HepG2 (cell line): ENCODE results near the gene NFYB. TPM values are rescaled to one million over a fixed set of nuclear protein-coding genes. Genes with fewer than 3 reads are reported as not detected.

Experiments
- ATF7 ChIP-seq, 2 experiments: fragments of 450-650 bp in 1 of 2; sonication (generic) in 1 of 2; formaldehyde crosslinking in 1 of 2; IDR thresholded peaks; 2 replicates each; pipeline versions ENCODE4 v1.4.0 to v1.6.1; 2016 to 2020; ENCODE audit warnings: antibody characterized with exemption in 1 of 2, mild to moderate bottlenecking in 1 of 2, missing genetic modification reagents in 1 of 2
- BCL6 ChIP-seq: IDR thresholded peaks from 2 replicates; pipeline ENCODE4 v1.6.1; 2016; ENCODE audit warnings: missing genetic modification reagents, missing compliant biosample characterization
- CEBPG ChIP-seq: IDR thresholded peaks from 2 replicates; pipeline ENCODE4 v1.6.1; 2016
- NR2F1 ChIP-seq, 2 experiments: fragments of 450-650 bp in 1 of 2; formaldehyde crosslinking in 1 of 2; IDR thresholded peaks; 2 replicates each; pipeline versions ENCODE4 v1.5.0 to v1.6.1; 2016 to 2020; ENCODE audit warnings: mild to moderate bottlenecking in 1 of 2, missing compliant biosample characterization in 1 of 2, missing genetic modification reagents in 1 of 2, moderate library complexity in 1 of 2
- NR2F6 ChIP-seq, 2 experiments: IDR thresholded peaks; 2 replicates each; pipeline ENCODE4 v1.6.1; 2016; ENCODE audit warnings: antibody characterized with exemption in 1 of 2, mild to moderate bottlenecking in 1 of 2
- ONECUT2 ChIP-seq: sonication (generic); formaldehyde crosslinking; IDR thresholded peaks from 2 replicates; pipeline ENCODE4 v1.4.0; 2020; ENCODE audit warnings: missing genetic modification reagents
- RFX3 ChIP-seq: IDR thresholded peaks from 2 replicates; pipeline ENCODE4 v1.6.1; 2016; ENCODE audit warnings: missing biosample characterization, missing genetic modification reagents
- SMAD1 ChIP-seq: sonication (generic); formaldehyde crosslinking; IDR thresholded peaks from 2 replicates; pipeline ENCODE4 v1.4.0; 2020; ENCODE audit warnings: missing genetic modification reagents, low read depth, mild to moderate bottlenecking, borderline replicate concordance
- SP4 ChIP-seq: sonication (generic); formaldehyde crosslinking; IDR thresholded peaks from 2 replicates; pipeline ENCODE4 v1.8.1; 2023; ENCODE audit warnings: mild to moderate bottlenecking, missing genetic modification reagents
- SP5 ChIP-seq: IDR thresholded peaks from 2 replicates; pipeline ENCODE4 v1.6.1; 2016; ENCODE audit warnings: low read depth, borderline replicate concordance
- SPEN ChIP-seq: sonication (generic); formaldehyde crosslinking; IDR thresholded peaks from 2 replicates; pipeline ENCODE4 v1.5.1; 2020; ENCODE audit warnings: low read depth, mild to moderate bottlenecking, missing genetic modification reagents
- SRSF1 ChIP-seq: fragments of 200-400 bp; formaldehyde crosslinking; optimal IDR thresholded peaks from 2 replicates; pipeline ENCODE3; 2017; ENCODE audit warnings: mild to moderate bottlenecking, low read depth, low read length, moderate library complexity
- ZNF282 ChIP-seq: fragments of 450-650 bp; IDR thresholded peaks from 2 replicates; pipeline ENCODE4 v1.6.1; 2018; ENCODE audit not compliant: partially characterized antibody
- polyA plus RNA-seq, 8 experiments: library from polyadenylated mRNA; depleted of rRNA in 3 of 8; stranded (reverse) in 7 of 8; unstranded in 1 of 8; fragments of >200 nt; fragmentation: Illumina TruSeq in 4 of 8; extraction: Trizol in 4 of 8; gene quantifications; 2 replicates each; pipeline versions ENCODE4 v1.2.1 to v1.2.3, GENCODE V29; 2011 to 2016; ENCODE audit warnings: low read depth in 4 of 8, missing spikeins in 1 of 8, mixed read lengths in 1 of 8; ENCODE audit not compliant: insufficient read depth in 1 of 8
- total RNA-seq, 5 experiments: library from RNA; depleted of rRNA; stranded (reverse); fragments of >200 nt; fragmentation: Illumina TruSeq; extraction: Trizol; gene quantifications; 2 replicates each; pipeline ENCODE4 v1.2.3, GENCODE V29; 2016; ENCODE audit warnings: low read depth in 1 of 5
- TF ChIP-seq, protein P1 (sequence below): sonication (generic); formaldehyde crosslinking; IDR thresholded peaks from 2 replicates; pipeline ENCODE4 v1.5.0; 2020; ENCODE audit warnings: mild to moderate bottlenecking, missing genetic modification reagents
- TF ChIP-seq, protein P2 (sequence below): sonication (generic); formaldehyde crosslinking; IDR thresholded peaks from 2 replicates; pipeline ENCODE4 v1.4.0; 2020; ENCODE audit warnings: missing genetic modification reagents, borderline replicate concordance

NFYB gene
- total and polyA plus RNA-seq, 2 of the 13 experiments (the other 11 are each of a cell fraction or from before 2014, with no cell fraction given), result 18.7 to 36.6 TPM

DNA sequence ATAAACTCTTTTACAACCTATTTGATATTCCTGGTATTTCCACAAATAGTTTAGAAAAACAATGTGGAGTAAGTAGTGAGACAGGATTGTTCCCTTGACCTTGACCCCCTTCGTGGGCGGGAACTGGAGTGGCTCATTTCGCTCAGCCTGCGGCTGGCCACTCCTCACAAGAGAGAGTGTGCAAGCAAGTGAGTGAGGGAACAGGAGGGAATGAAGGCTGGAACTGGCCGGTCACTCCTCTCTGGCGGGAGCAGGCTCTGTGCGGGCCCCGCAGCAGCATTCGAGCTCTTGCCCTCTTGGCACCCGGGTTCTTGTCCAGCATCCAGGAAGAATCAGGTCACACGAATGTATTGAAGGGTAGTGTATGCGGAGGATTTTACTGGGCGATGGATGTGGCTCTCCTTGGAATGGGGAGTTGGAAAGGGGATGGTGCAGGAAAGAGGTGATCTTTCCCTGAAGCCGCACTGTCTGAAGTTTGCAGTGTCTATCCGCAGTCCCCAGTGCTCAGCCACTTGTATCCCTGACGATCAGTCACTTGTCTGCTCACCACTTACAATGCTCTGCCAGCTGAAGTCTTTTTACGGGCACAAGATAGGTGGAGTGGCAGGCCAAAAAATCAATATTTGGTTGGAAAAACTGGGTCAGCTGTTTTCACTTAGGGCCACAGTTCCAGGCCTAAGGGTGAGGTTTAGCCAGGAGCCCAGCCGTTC is 49.6 kb upstream of the NFYB start (continued):
- TF ChIP-seq SPEN (CRISPR knock-in tag) (no peak), SRSF1 (no peak), SP4 (CRISPR knock-in tag) (no peak), CEBPG (CRISPR knock-in tag) (no peak), NR2F1 (CRISPR knock-in tag; IDR thresholded peaks at IDR 0.05) (0 out of 4 replicates have a peak, but pooled peaks of 1 of the 2 experiments have one; percentile 17), ONECUT2 (peak; percentile 25; the same call in 1 of the 2 replicates), BCL6 (CRISPR knock-in tag) (no peak), ZNF282 (no peak), ATF7 (IDR thresholded peaks at IDR 0.05) (no peak), ATF7 (CRISPR knock-in tag; IDR thresholded peaks at IDR 0.05) (no peak), SMAD1 (CRISPR knock-in tag) (no peak), RFX3 (no peak), SP5 (CRISPR knock-in tag) (no peak), NR2F6 (IDR thresholded peaks at IDR 0.05) (peak; percentile 29; the same call in 1 of the 2 replicates), NR2F6 (CRISPR knock-in tag; IDR thresholded peaks at IDR 0.05) (no peak)
- TF ChIP-seq, protein P1, sequence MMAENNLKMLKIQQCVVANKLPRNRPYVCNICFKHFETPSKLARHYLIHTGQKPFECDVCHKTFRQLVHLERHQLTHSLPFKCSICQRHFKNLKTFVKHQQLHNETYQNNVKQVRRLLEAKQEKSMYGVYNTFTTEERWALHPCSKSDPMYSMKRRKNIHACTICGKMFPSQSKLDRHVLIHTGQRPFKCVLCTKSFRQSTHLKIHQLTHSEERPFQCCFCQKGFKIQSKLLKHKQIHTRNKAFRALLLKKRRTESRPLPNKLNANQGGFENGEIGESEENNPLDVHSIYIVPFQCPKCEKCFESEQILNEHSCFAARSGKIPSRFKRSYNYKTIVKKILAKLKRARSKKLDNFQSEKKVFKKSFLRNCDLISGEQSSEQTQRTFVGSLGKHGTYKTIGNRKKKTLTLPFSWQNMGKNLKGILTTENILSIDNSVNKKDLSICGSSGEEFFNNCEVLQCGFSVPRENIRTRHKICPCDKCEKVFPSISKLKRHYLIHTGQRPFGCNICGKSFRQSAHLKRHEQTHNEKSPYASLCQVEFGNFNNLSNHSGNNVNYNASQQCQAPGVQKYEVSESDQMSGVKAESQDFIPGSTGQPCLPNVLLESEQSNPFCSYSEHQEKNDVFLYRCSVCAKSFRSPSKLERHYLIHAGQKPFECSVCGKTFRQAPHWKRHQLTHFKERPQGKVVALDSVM (CRISPR knock-in tag), result no peak
- TF ChIP-seq, protein P2, sequence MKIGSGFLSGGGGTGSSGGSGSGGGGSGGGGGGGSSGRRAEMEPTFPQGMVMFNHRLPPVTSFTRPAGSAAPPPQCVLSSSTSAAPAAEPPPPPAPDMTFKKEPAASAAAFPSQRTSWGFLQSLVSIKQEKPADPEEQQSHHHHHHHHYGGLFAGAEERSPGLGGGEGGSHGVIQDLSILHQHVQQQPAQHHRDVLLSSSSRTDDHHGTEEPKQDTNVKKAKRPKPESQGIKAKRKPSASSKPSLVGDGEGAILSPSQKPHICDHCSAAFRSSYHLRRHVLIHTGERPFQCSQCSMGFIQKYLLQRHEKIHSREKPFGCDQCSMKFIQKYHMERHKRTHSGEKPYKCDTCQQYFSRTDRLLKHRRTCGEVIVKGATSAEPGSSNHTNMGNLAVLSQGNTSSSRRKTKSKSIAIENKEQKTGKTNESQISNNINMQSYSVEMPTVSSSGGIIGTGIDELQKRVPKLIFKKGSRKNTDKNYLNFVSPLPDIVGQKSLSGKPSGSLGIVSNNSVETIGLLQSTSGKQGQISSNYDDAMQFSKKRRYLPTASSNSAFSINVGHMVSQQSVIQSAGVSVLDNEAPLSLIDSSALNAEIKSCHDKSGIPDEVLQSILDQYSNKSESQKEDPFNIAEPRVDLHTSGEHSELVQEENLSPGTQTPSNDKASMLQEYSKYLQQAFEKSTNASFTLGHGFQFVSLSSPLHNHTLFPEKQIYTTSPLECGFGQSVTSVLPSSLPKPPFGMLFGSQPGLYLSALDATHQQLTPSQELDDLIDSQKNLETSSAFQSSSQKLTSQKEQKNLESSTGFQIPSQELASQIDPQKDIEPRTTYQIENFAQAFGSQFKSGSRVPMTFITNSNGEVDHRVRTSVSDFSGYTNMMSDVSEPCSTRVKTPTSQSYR (CRISPR knock-in tag), result no peak
